HepG2 (cell line): ENCODE results near the gene SAMD4A. TPM values are rescaled to one million over a fixed set of nuclear protein-coding genes. Genes with fewer than 3 reads are reported as not detected.

Experiments used
- ETV5 ChIP-seq: IDR thresholded peaks from 2 replicates; pipeline ENCODE4 v1.6.1; 2018; ENCODE audit warnings: missing biosample characterization, missing genetic modification reagents, inconsistent platforms, borderline replicate concordance
- FOXK1 ChIP-seq: sonication (generic); formaldehyde crosslinking; IDR thresholded peaks from 2 replicates; pipeline ENCODE4 v1.4.0; 2020; ENCODE audit warnings: low read depth, missing genetic modification reagents, borderline replicate concordance
- FOXP4 ChIP-seq: sonication (generic); formaldehyde crosslinking; IDR thresholded peaks from 2 replicates; pipeline ENCODE4 v1.4.0; 2020; ENCODE audit warnings: missing genetic modification reagents
- GMEB2 ChIP-seq: IDR thresholded peaks from 2 replicates; pipeline ENCODE4 v1.6.1; 2016; ENCODE audit warnings: missing biosample characterization, missing genetic modification reagents, low read depth
- MED1 ChIP-seq: sonication (generic); formaldehyde crosslinking; IDR thresholded peaks from 2 replicates; pipeline ENCODE4 v1.4.0; 2020; ENCODE audit warnings: missing genetic modification reagents
- MTA3 ChIP-seq: sonication (generic); formaldehyde crosslinking; IDR thresholded peaks from 2 replicates; pipeline ENCODE4 v1.4.0; 2020; ENCODE audit warnings: missing genetic modification reagents
- RAD51 ChIP-seq: fragments of 450-650 bp; IDR thresholded peaks from 2 replicates; pipeline ENCODE4 v1.6.1; 2016; ENCODE audit warnings: borderline replicate concordance
- SIN3B ChIP-seq: fragments of 150-350 bp; IDR thresholded peaks from 2 replicates; pipeline ENCODE4 v1.6.1; 2014; ENCODE audit warnings: low read length
- SMC3 ChIP-seq: IDR thresholded peaks from 2 replicates; pipeline ENCODE4 v1.6.1; 2011; ENCODE audit warnings: low read length, improper control_type of control experiment
- ZNF264 ChIP-seq: sonication (generic); formaldehyde crosslinking; IDR thresholded peaks from 2 replicates; pipeline ENCODE4 v1.4.0; 2020; ENCODE audit warnings: missing genetic modification reagents
- ZNF841 ChIP-seq: sonication (generic); formaldehyde crosslinking; IDR thresholded peaks from 2 replicates; pipeline ENCODE4 v1.8.1; 2023; ENCODE audit warnings: missing genetic modification reagents, borderline replicate concordance
- ZNF883 ChIP-seq: sonication (generic); formaldehyde crosslinking; IDR thresholded peaks from 2 replicates; pipeline ENCODE4 v1.5.1; 2020; ENCODE audit warnings: mild to moderate bottlenecking, missing genetic modification reagents; ENCODE audit errors: not compliant biosample characterization
- polyA plus RNA-seq, 8 experiments: library from polyadenylated mRNA; depleted of rRNA in 3 of 8; stranded (reverse) in 7 of 8; unstranded in 1 of 8; fragments of >200 nt; fragmentation: Illumina TruSeq in 4 of 8; extraction: Trizol in 4 of 8; gene quantifications; 2 replicates each; pipeline versions ENCODE4 v1.2.1 to v1.2.3, GENCODE V29; 2011 to 2016; ENCODE audit warnings: low read depth in 4 of 8, missing spikeins in 1 of 8, mixed read lengths in 1 of 8; ENCODE audit not compliant: insufficient read depth in 1 of 8
- total RNA-seq, 5 experiments: library from RNA; depleted of rRNA; stranded (reverse); fragments of >200 nt; fragmentation: Illumina TruSeq; extraction: Trizol; gene quantifications; 2 replicates each; pipeline ENCODE4 v1.2.3, GENCODE V29; 2016; ENCODE audit warnings: low read depth in 1 of 5
- TF ChIP-seq, protein P1 (sequence below): sonication (generic); formaldehyde crosslinking; IDR thresholded peaks from 2 replicates; pipeline ENCODE4 v1.5.0; 2020; ENCODE audit warnings: mild to moderate bottlenecking, missing genetic modification reagents, moderate library complexity
- TF ChIP-seq, protein P2 (sequence below): sonication (generic); formaldehyde crosslinking; conservative IDR thresholded peaks from 2 replicates; pipeline ENCODE4 v1.4.0; 2020; ENCODE audit warnings: mild to moderate bottlenecking, missing genetic modification reagents, moderate library complexity
- TF ChIP-seq, protein P3 (sequence below): sonication (generic); formaldehyde crosslinking; IDR thresholded peaks from 2 replicates; pipeline ENCODE4 v1.5.1; 2020; ENCODE audit warnings: mild to moderate bottlenecking, missing genetic modification reagents, moderate library complexity
- TF ChIP-seq, protein P4 (sequence below): sonication (generic); formaldehyde crosslinking; IDR thresholded peaks from 2 replicates; pipeline ENCODE4 v1.4.0; 2020; ENCODE audit warnings: missing genetic modification reagents

The SAMD4A gene
- total and polyA plus RNA-seq, 2 of the 13 experiments (the other 11 are each of a cell fraction or from before 2014, with no cell fraction given), result 11.8 to 13.0 TPM

GRCh38 chr14:54805445-54806322 lies 238.8 kb downstream of the SAMD4A start (continued):
- TF ChIP-seq MTA3 (CRISPR knock-in tag) (no peak), RAD51 (no peak), MED1 (CRISPR knock-in tag) (0 out of 2 replicates have a peak, but pooled peaks have one; percentile 18), SMC3 (peak; percentile 79), SIN3B (no peak), GMEB2 (CRISPR knock-in tag) (no peak), FOXP4 (CRISPR knock-in tag) (peak; percentile 27; the same call in 1 of the 2 replicates), ZNF264 (CRISPR knock-in tag) (no peak), FOXK1 (0 out of 2 replicates have a peak, but pooled peaks have one; percentile 7), ZNF883 (CRISPR knock-in tag) (no peak), ETV5 (CRISPR knock-in tag) (no peak), ZNF841 (CRISPR knock-in tag) (no peak)
- TF ChIP-seq, protein P1, sequence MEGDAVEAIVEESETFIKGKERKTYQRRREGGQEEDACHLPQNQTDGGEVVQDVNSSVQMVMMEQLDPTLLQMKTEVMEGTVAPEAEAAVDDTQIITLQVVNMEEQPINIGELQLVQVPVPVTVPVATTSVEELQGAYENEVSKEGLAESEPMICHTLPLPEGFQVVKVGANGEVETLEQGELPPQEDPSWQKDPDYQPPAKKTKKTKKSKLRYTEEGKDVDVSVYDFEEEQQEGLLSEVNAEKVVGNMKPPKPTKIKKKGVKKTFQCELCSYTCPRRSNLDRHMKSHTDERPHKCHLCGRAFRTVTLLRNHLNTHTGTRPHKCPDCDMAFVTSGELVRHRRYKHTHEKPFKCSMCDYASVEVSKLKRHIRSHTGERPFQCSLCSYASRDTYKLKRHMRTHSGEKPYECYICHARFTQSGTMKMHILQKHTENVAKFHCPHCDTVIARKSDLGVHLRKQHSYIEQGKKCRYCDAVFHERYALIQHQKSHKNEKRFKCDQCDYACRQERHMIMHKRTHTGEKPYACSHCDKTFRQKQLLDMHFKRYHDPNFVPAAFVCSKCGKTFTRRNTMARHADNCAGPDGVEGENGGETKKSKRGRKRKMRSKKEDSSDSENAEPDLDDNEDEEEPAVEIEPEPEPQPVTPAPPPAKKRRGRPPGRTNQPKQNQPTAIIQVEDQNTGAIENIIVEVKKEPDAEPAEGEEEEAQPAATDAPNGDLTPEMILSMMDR (CRISPR knock-in tag), result peak; percentile 93
- TF ChIP-seq, protein P2, sequence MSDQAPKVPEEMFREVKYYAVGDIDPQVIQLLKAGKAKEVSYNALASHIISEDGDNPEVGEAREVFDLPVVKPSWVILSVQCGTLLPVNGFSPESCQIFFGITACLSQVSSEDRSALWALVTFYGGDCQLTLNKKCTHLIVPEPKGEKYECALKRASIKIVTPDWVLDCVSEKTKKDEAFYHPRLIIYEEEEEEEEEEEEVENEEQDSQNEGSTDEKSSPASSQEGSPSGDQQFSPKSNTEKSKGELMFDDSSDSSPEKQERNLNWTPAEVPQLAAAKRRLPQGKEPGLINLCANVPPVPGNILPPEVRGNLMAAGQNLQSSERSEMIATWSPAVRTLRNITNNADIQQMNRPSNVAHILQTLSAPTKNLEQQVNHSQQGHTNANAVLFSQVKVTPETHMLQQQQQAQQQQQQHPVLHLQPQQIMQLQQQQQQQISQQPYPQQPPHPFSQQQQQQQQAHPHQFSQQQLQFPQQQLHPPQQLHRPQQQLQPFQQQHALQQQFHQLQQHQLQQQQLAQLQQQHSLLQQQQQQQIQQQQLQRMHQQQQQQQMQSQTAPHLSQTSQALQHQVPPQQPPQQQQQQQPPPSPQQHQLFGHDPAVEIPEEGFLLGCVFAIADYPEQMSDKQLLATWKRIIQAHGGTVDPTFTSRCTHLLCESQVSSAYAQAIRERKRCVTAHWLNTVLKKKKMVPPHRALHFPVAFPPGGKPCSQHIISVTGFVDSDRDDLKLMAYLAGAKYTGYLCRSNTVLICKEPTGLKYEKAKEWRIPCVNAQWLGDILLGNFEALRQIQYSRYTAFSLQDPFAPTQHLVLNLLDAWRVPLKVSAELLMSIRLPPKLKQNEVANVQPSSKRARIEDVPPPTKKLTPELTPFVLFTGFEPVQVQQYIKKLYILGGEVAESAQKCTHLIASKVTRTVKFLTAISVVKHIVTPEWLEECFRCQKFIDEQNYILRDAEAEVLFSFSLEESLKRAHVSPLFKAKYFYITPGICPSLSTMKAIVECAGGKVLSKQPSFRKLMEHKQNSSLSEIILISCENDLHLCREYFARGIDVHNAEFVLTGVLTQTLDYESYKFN (CRISPR knock-in tag), result no peak
- TF ChIP-seq, protein P3, sequence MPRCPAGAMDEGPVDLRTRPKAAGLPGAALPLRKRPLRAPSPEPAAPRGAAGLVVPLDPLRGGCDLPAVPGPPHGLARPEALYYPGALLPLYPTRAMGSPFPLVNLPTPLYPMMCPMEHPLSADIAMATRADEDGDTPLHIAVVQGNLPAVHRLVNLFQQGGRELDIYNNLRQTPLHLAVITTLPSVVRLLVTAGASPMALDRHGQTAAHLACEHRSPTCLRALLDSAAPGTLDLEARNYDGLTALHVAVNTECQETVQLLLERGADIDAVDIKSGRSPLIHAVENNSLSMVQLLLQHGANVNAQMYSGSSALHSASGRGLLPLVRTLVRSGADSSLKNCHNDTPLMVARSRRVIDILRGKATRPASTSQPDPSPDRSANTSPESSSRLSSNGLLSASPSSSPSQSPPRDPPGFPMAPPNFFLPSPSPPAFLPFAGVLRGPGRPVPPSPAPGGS, result no peak
- TF ChIP-seq, protein P4, sequence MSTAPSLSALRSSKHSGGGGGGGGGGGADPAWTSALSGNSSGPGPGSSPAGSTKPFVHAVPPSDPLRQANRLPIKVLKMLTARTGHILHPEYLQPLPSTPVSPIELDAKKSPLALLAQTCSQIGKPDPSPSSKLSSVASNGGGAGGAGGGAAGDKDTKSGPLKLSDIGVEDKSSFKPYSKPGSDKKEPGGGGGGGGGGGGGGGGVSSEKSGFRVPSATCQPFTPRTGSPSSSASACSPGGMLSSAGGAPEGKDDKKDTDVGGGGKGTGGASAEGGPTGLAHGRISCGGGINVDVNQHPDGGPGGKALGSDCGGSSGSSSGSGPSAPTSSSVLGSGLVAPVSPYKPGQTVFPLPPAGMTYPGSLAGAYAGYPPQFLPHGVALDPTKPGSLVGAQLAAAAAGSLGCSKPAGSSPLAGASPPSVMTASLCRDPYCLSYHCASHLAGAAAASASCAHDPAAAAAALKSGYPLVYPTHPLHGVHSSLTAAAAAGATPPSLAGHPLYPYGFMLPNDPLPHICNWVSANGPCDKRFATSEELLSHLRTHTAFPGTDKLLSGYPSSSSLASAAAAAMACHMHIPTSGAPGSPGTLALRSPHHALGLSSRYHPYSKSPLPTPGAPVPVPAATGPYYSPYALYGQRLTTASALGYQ (CRISPR knock-in tag), result no peak
